NCI-H345 treated with DMSO at 0.1 percent for 48 hours (cell line): Measurements from ENCODE around the gene TMEM134.
"Not testable (repeated sequence)": the region's sequence is repeated elsewhere in the genome, so short reads cannot be mapped to it uniquely, and the experiment has no call there.

Experiments used
- DNase-seq: peaks from one replicate; lab custom pipeline; 2025; ENCODE audit not compliant: unreplicated experiment; lab: John Stamatoyannopoulos, UW

The TMEM134 gene

GRCh38 chr11:67468759-67469507 is at the start of gene TMEM134:
Gene TMEM134 (minus strand): TSS chr11:67469251. CDS start chr11:67469192, 59 bp downstream.
- DNase-seq, result peak; percentile 78

- no peak for DNase-seq
These were observed 48.9 kb upstream of the TMEM134 start for GRCh38 chr11:67517784-67518552.

- no peak for DNase-seq
These were observed 47.8 kb upstream of the TMEM134 start for GRCh38 chr11:67516806-67517205.

GRCh38 chr11:67514116-67514515 is 45.1 kb upstream of the TMEM134 start:
- DNase-seq, result no peak

- not testable (repeated sequence) for DNase-seq
These were observed 42.5 kb upstream of the TMEM134 start for GRCh38 chr11:67511558-67511957.

- DNase-seq, result no peak
These were observed 40.9 kb upstream of the TMEM134 start for GRCh38 chr11:67510023-67510345.

GRCh38 chr11:67508486-67509121 is 39.6 kb upstream of the TMEM134 start:
- peak; percentile 92 for DNase-seq

GRCh38 chr11:67507864-67508485 is 38.9 kb upstream of the TMEM134 start, which contains the start of gene CDK2AP2:
Gene CDK2AP2 (minus strand): TSS chr11:67508162. CDS start chr11:67508082, 80 bp downstream.
- peak; percentile 98 for DNase-seq

GRCh38 chr11:67507242-67507863 is 38.3 kb upstream of the TMEM134 start:
- DNase-seq, result no peak

- no peak for DNase-seq
These were observed 37.5 kb upstream of the TMEM134 start for GRCh38 chr11:67506426-67507051.

GRCh38 chr11:67505605-67506396 is 36.8 kb upstream of the TMEM134 start:
- DNase-seq, result peak; percentile 81

- DNase-seq, result peak; percentile 9
These were observed 36.0 kb upstream of the TMEM134 start, which contains the start of gene PITPNM1 for GRCh38 chr11:67504950-67505581. Gene PITPNM1 (minus strand): TSS chr11:67505363. CDS start chr11:67504180, 1,183 bp downstream.

GRCh38 chr11:67504005-67504949 is 35.2 kb upstream of the TMEM134 start:
- no peak for DNase-seq

GRCh38 chr11:67503119-67504004 is 34.3 kb upstream of the TMEM134 start:
- no peak for DNase-seq

- DNase-seq, result no peak
These were observed 33.4 kb upstream of the TMEM134 start for GRCh38 chr11:67502328-67502979.

- DNase-seq, result no peak
These were observed 32.8 kb upstream of the TMEM134 start for GRCh38 chr11:67501854-67502253.
